A673 (cell line): ENCODE results near the gene ME2. TPM values are rescaled to one million over a fixed set of nuclear protein-coding genes. Genes with fewer than 3 reads are reported as not detected.
A peak's percentile ranks its signal among the peaks of the same experiment; 100 is the strongest.

Experiments
- BruUV-seq: library from RNA; stranded (reverse); fragments of 400-500 nt; replicated peaks from 2 replicates; lab custom pipeline; 2021; lab: Mats Ljungman, UMichigan
- CTCF ChIA-PET: fragments of 300-600 bp; sonication (Branson Sonifier 250); formaldehyde crosslinking; loops from one replicate; lab custom pipeline; 2022; ENCODE audit warnings: antibody characterized with exemption; lab: Charles Lee
- POLR2A ChIA-PET: fragments of 300-600 bp; sonication (Branson Sonifier 250); formaldehyde crosslinking; loops from one replicate; lab custom pipeline; 2022; ENCODE audit warnings: antibody characterized with exemption; ENCODE audit not compliant: low non-redundant PET; lab: Charles Lee
- DNase-seq: peaks from one replicate; pipeline ENCODE4 v3.0.0-alpha.2; 2015; ENCODE audit warnings: low spot score
- H3K27ac ChIP-seq: fragments of 200-600 bp; sonication (generic); 2 replicates; pipeline ENCODE4 v1.5.1; 2016; ENCODE audit warnings: mixed run types, low read depth, mild to moderate bottlenecking, mixed read lengths, antibody characterized with exemption, low read length; ENCODE audit not compliant: poor library complexity, severe bottlenecking
- H3K27me3 ChIP-seq: fragments of 200-600 bp; sonication (generic); replicated peaks from 2 replicates; pipeline ENCODE4 v1.6.1; 2017; ENCODE audit warnings: mixed run types, low read depth, mild to moderate bottlenecking, mixed read lengths, antibody characterized with exemption, low read length; ENCODE audit not compliant: insufficient read depth, poor library complexity
- H3K36me3 ChIP-seq: fragments of 200-600 bp; sonication (generic); 2 replicates; pipeline ENCODE4 v1.6.1; 2016; ENCODE audit warnings: mixed run types, mild to moderate bottlenecking, mixed read lengths, antibody characterized with exemption, low read length; ENCODE audit not compliant: insufficient read depth, poor library complexity, severe bottlenecking
- H3K4me1 ChIP-seq: fragments of 200-600 bp; sonication (generic); 2 replicates; pipeline ENCODE4 v1.6.1; 2017; ENCODE audit warnings: mixed run types, mild to moderate bottlenecking, mixed read lengths, antibody characterized with exemption, low read length; ENCODE audit not compliant: insufficient read depth, poor library complexity, severe bottlenecking
- H3K4me3 ChIP-seq: fragments of 200-600 bp; sonication (generic); 2 replicates; pipeline ENCODE4 v1.5.1; 2016; ENCODE audit warnings: low read depth, mixed run types, mild to moderate bottlenecking, mixed read lengths, low read length; ENCODE audit not compliant: poor library complexity, severe bottlenecking
- H3K9me3 ChIP-seq: fragments of 200-600 bp; sonication (generic); 2 replicates; pipeline ENCODE4 v1.6.1; 2016; ENCODE audit warnings: mixed run types, low read depth, mild to moderate bottlenecking, mixed read lengths, antibody characterized with exemption, low read length; ENCODE audit not compliant: poor library complexity, severe bottlenecking
- CTCF ChIP-seq: fragments of 300-800, 200-600 bp; sonication (generic); conservative IDR thresholded peaks from 2 replicates; pipeline ENCODE4 v1.5.1; 2017; ENCODE audit warnings: low read depth, mild to moderate bottlenecking, antibody characterized with exemption, low read length, moderate library complexity, mixed read lengths
- EZH2 ChIP-seq: fragments of 200-600 bp; sonication (generic); IDR thresholded peaks from 2 replicates; pipeline ENCODE4 v1.6.1; 2017; ENCODE audit warnings: borderline replicate concordance, low read depth, mild to moderate bottlenecking, mixed read lengths, antibody characterized with exemption, low read length; ENCODE audit not compliant: poor library complexity, severe bottlenecking
- intact Hi-C: fragments of 100-400 bp; cut with micrococcal nuclease; formaldehyde crosslinking; loops from one replicate; pipeline ENCODE4 v1.10.0; 2022; ENCODE audit not compliant: unreplicated experiment
- total RNA-seq: library from RNA; stranded (reverse); gene quantifications from 2 replicates; pipeline ENCODE4 v1.2.3, GENCODE V29; 2021

The ME2 gene
- total RNA-seq, 1 experiment from 2014 or later: 55.3 TPM

DNA sequence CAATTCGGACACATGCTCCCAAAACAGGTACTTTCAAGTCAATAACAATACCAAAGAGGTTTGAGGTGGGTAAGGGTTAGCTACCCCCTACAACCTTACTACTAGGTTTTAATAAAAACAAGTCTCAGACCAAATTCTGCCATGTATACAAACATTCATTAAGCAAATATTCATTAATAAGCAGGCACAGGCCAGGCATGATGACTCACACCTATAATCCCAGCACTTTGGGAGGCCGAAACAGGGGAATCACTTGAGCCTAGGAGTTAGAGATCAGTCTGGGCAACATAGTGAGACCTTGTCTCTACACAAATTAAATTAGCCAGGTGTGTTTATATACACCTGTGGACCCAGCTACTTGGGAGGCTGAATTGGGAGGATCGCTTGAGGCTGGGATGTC lies 77.2 kb downstream of the ME2 start:
- H3K4me3 ChIP-seq: no peak overlapping the region
- H3K9me3 ChIP-seq: peaks cover 6% of the 10 kb centered on the region
- no peak for DNase-seq
- POLR2A ChIA-PET: no interaction called here
- no peak overlapping the region for H3K27ac ChIP-seq
- no peaks in the 10 kb centered on the region for H3K4me1 ChIP-seq
- H3K27me3 ChIP-seq: no peaks in the 10 kb centered on the region
- H3K36me3 ChIP-seq: no peaks in the 10 kb centered on the region
- CTCF ChIA-PET: no interaction called here
- no peak for TF ChIP-seq CTCF
- no peak for TF ChIP-seq EZH2
- no TSS peak for BruUV-seq
- intact Hi-C loops: no loop called here

GRCh38 chr18:50961974-50962373 lies 83.1 kb downstream of the ME2 start:
- CTCF ChIA-PET: no interaction called here
- peaks cover 25% of the 10 kb centered on the region for H3K9me3 ChIP-seq
- no TSS peak for BruUV-seq

DNA sequence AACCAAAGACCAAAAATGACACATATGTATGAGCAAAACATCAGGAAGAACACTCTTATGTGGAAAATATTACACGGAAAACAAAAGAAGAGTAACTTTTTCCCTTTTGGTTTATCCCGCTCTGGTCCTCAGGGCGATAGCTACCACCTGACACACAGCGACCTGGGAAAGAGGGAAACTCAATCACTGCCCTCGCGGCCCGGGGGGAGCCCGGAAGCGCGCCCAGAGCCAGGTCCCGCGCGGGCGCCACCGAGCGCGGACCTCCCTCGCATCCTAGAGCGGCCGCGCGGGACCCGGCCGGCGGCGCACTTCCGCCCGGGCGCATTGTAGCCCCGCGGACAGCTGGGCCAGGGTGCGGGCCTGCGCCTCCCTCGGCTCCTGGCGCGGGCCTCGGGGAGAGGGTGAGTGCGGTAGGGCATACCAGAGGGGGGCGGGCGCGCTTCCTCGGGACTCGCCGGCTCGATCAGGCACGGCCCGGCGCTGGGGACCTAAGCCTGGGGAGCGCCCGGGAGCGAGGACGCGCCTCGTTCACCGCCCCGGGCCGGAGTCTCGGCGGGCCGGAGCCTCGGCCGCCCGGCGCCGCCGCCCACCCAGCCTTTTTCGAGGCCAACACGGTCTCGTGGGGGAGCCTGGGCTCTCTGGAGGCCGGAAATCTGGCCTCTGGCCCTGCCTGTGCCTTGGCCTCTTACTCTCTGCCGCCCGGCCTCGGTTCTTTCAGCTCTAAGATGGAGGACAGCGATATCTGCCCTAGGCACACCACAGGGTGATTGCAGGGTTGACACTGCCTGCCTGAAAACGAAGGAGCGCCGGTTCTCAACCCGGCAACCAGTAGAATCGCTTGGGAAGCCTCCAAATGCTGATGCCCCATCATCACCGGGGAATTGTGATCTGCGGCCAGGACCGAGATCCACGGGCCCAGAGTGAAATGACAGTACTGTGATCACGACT lies 89.1 kb downstream of the ME2 start, which contains the start of gene ELAC1:
Gene ELAC1, plus strand, starts transcription at position 327 of the 948 bp plus-strand sequence. CDS start 6,365 bp downstream, outside the sequence.
- POLR2A ChIA-PET: interaction anchor here (0.7 kb wide), 1 partner anchor 177 kb away, joined by 3 read pairs; no protein-coding TSS in a partner anchor
- no peak for TF ChIP-seq EZH2
- TF ChIP-seq CTCF: no peak
- Histone ChIP-seq H3K4me1 (peaks cover 3% of the 10 kb centered on the region), H3K27me3 (no peaks in the 10 kb centered on the region), H3K36me3 (no peaks in the 10 kb centered on the region), H3K27ac (peak within 1 kb of the TSS; percentile 94), H3K9me3 (peaks cover 2% of the 10 kb centered on the region), H3K4me3 (peak within 1 kb of the TSS; percentile 93)
- peak; percentile 90 for DNase-seq
- CTCF ChIA-PET: interaction anchor here (0.6 kb wide), 1 partner anchor 200 kb away, joined by 3 read pairs; no protein-coding TSS in a partner anchor
- BruUV-seq: no TSS peak
- intact Hi-C loops: no loop called here

More at GRCh38 chr18:50961974-50962373, 83.1 kb downstream of the ME2 start:
- H3K4me3 ChIP-seq: no peak overlapping the region
- H3K4me1 ChIP-seq: no peaks in the 10 kb centered on the region
- intact Hi-C loops: no loop called here
- peak; percentile 19 for DNase-seq
- no peaks in the 10 kb centered on the region for H3K27me3 ChIP-seq
- POLR2A ChIA-PET: no interaction called here
- H3K27ac ChIP-seq: no peak overlapping the region
- TF ChIP-seq CTCF (no peak), EZH2 (no peak)
- no peaks in the 10 kb centered on the region for H3K36me3 ChIP-seq
